NCI-H345 (cell line): Measurements from ENCODE around the gene SUGP2.
A peak's percentile ranks its signal among the peaks of the same experiment; 100 is the strongest.

Experiments
- DNase-seq: peaks from one replicate; lab custom pipeline; 2025; lab: John Stamatoyannopoulos, UW

Gene SUGP2

GRCh38 chr19:19033426-19034203 is at the start of gene SUGP2, which contains the start of gene ARMC6:
Gene SUGP2 (minus strand): TSS chr19:19033517. CDS start chr19:19031071, 2,446 bp downstream.
Gene ARMC6 (plus strand): TSS chr19:19033603. CDS start chr19:19034210, 607 bp downstream.
- peak; percentile 73 for DNase-seq

GRCh38 chr19:19081642-19082151 is 48.4 kb upstream of the SUGP2 start:
- no peak for DNase-seq

GRCh38 chr19:19079571-19079970 is 46.3 kb upstream of the SUGP2 start:
- no peak for DNase-seq

- DNase-seq = no peak
These were observed 45.5 kb upstream of the SUGP2 start for GRCh38 chr19:19078801-19079200.

- peak; percentile 90 for DNase-seq
These were observed 43.8 kb upstream of the SUGP2 start for GRCh38 chr19:19077103-19077502.

GRCh38 chr19:19076476-19076875 is 43.2 kb upstream of the SUGP2 start:
- no peak for DNase-seq

- DNase-seq = no peak
These were observed 41.8 kb upstream of the SUGP2 start for GRCh38 chr19:19075126-19075525.

- DNase-seq = no peak
These were observed 41.0 kb upstream of the SUGP2 start for GRCh38 chr19:19074196-19074882.

GRCh38 chr19:19071897-19072296 is 38.6 kb upstream of the SUGP2 start:
- DNase-seq = no peak

- no peak for DNase-seq
These were observed 35.6 kb upstream of the SUGP2 start for GRCh38 chr19:19068659-19069654.

- no peak for DNase-seq
These were observed 34.2 kb upstream of the SUGP2 start for GRCh38 chr19:19067276-19068072.

GRCh38 chr19:19064811-19065745 is 31.8 kb upstream of the SUGP2 start:
- DNase-seq = no peak

- DNase-seq = no peak
These were observed 30.9 kb upstream of the SUGP2 start for GRCh38 chr19:19064098-19064722.

- peak; percentile 98 for DNase-seq
These were observed 30.1 kb upstream of the SUGP2 start, which contains the start of gene SLC25A42 for GRCh38 chr19:19063183-19064097. Gene SLC25A42 (plus strand): TSS chr19:19063994. CDS start chr19:19096125, 32,131 bp downstream.

- no peak for DNase-seq
These were observed 29.3 kb upstream of the SUGP2 start for GRCh38 chr19:19062454-19063182.

GRCh38 chr19:19061506-19061905 is 28.2 kb upstream of the SUGP2 start:
- DNase-seq = peak; percentile 46

- DNase-seq = no peak
These were observed 26.7 kb upstream of the SUGP2 start for GRCh38 chr19:19059837-19060611.
